ENCODE data around the gene ST3GAL4. TPM values are rescaled to one million over a fixed set of nuclear protein-coding genes. Genes with fewer than 3 reads are reported as not detected.
"Not testable (repeated sequence)": the region's sequence is repeated elsewhere in the genome, so short reads cannot be mapped to it uniquely, and the experiment has no call there.

ST3GAL4 gene
- total RNA-seq, 1 donor from 2014 or later, result 14.1 TPM

DNA sequence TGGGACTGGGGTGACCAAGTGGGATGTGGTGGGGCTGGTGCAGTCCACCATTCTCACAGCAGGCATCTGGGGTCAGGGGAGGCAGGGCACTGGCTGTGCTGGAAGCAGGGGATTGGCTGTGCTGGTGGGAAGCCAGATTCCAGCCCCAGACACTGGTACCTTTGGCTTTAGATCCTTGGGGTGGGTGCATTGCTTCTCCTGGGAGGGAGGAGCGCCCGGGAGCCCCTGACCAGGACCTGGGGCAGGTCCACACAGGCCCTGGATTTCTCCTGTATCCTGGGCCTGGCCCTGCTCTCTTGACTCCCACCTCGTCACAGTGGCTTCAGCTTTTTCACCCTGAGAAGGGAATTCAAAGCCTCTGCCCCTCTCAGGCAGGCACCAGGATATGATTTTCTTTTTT, 38.5 kb downstream of the ST3GAL4 start:
- DNase-seq (ENCODE audit: low spot score), result no peak
- no peaks in the 10 kb centered on the region for H3K9me3 Mint-ChIP-seq
- no peaks in the 10 kb centered on the region for H3K4me1 Mint-ChIP-seq (ENCODE audit: low read depth)
- peaks cover 2% of the 10 kb centered on the region for H3K27me3 Mint-ChIP-seq (ENCODE audit: insufficient read depth)
- H3K27ac Mint-ChIP-seq, result no peak overlapping the region
- H3K4me3 Mint-ChIP-seq, result no peak overlapping the region
- H3K36me3 Mint-ChIP-seq (ENCODE audit: low read depth), result no peaks in the 10 kb centered on the region
- intact Hi-C loops (cut with micrococcal nuclease), result no loop called here

DNA sequence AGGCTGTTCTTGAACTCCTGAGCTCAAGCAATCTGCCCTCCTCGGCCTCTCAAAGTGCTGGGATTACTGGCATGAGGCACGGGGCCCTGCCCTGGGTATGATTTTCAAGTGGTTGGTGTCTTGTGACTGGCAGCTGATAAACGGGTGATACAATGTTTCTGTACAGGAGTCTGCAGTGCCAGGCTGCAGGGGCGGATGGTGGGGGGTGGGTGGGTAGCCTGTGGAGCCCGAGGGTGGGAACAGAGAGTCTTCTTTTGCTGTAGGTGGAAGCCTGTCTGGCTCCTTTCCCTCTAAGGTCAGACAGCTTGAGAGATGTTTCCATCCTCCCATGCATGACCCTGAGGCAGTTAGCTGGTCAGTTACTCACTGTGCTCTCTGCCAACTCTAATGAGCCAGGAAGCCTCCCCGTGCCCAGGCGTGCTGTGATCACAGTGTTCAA, 39.2 kb downstream of the ST3GAL4 start:
- DNase-seq (ENCODE audit: low spot score); H3K4me3 Mint-ChIP-seq; H3K4me1 Mint-ChIP-seq (ENCODE audit: low read depth); H3K36me3 Mint-ChIP-seq (ENCODE audit: low read depth); H3K27ac Mint-ChIP-seq; H3K9me3 Mint-ChIP-seq; H3K27me3 Mint-ChIP-seq (ENCODE audit: insufficient read depth); intact Hi-C loops (cut with micrococcal nuclease): not testable (repeated sequence)

DNA sequence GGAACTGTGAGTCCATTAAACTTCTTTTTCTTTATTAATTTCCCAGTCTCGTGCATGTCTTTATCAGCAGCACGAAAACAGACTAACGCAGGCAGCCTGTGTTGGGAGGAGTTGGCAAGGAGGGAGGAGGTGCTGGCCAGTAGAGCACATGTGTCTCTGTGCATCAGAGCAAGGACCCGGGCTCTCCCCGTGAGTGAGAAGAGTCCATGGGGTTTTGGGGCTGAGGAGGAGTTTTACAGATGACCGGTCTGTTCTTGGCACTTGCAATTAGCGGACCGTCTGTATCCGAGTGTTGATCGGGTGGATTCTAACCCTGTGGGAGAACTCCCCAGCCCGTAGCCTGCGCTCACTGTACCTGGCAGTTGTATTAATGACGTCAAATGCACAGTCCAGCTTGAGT, 40.3 kb downstream of the ST3GAL4 start:
- H3K4me3 Mint-ChIP-seq; intact Hi-C loops (cut with micrococcal nuclease); H3K27ac Mint-ChIP-seq; H3K4me1 Mint-ChIP-seq (ENCODE audit: low read depth); H3K27me3 Mint-ChIP-seq (ENCODE audit: insufficient read depth); H3K9me3 Mint-ChIP-seq; DNase-seq (ENCODE audit: low spot score); H3K36me3 Mint-ChIP-seq (ENCODE audit: low read depth): not testable (repeated sequence)

DNA sequence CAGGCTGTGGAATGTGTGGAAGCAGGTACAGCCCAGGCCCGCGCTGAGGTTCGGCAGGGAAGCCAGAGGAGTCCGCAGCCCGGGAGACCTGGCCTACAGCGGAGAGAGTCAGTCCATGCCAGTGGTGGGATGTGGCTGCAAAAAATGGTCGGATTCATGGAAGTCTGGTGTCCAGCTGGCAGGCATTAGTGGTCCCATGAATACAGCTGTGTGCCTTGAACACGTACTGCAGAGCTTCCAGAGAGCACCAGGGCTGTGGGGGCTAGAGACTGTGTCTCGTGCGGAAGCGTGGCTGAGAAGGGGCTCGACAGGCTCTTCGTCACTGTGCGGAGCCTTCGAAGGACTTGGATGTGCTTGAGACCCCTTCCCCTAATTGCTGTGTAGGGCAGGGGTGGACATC, 40.8 kb downstream of the ST3GAL4 start:
- H3K9me3 Mint-ChIP-seq; H3K36me3 Mint-ChIP-seq (ENCODE audit: low read depth); H3K27me3 Mint-ChIP-seq (ENCODE audit: insufficient read depth); intact Hi-C loops (cut with micrococcal nuclease); DNase-seq (ENCODE audit: low spot score); H3K27ac Mint-ChIP-seq; H3K4me3 Mint-ChIP-seq; H3K4me1 Mint-ChIP-seq (ENCODE audit: low read depth): not testable (repeated sequence)

DNA sequence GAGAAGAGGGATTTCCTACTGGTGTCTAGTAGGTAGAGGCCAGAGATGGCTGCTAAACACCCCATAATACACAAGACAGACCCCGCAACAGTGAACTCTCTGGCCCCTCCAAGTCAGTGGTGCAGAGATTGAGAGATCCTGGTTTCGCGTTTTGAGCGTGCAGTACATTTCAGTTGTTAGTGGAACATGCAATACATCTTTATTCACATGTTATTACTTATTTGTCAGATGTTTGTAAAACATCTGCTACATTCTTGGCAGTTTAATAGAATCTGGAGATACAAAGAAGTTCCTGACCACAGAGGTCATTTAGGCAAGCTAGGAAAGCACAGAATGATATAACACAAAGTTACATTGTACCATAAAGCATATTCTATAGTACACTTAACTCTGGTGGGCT, 41.5 kb downstream of the ST3GAL4 start:
- no peak for DNase-seq (ENCODE audit: low spot score)
- no peaks in the 10 kb centered on the region for H3K9me3 Mint-ChIP-seq
- no peaks in the 10 kb centered on the region for H3K36me3 Mint-ChIP-seq (ENCODE audit: low read depth)
- intact Hi-C loops (cut with micrococcal nuclease), result no loop called here
- H3K27me3 Mint-ChIP-seq (ENCODE audit: insufficient read depth), result peaks cover 2% of the 10 kb centered on the region
- H3K27ac Mint-ChIP-seq, result no peak overlapping the region
- no peak overlapping the region for H3K4me3 Mint-ChIP-seq
- H3K4me1 Mint-ChIP-seq (ENCODE audit: low read depth), result no peaks in the 10 kb centered on the region

DNA sequence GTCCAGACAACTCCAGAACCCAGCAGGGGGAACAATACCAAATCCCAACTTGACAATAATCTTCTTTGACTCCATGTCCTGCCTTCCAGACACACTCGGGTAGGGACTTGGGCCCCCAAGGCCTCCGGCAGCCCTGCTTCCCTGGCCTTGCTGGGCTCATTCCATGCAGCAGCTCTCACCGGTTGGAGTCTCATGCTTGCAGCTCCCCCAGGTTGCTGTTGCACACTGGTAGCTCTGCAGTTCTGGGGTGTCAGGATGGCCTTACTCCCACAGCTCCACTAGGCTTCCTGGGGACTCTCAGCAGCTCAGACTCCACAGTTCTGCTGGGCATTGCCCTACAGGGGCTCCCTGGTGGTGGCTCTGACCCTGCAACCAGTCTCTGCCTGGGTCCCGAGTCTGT, 42.8 kb downstream of the ST3GAL4 start:
- DNase-seq (ENCODE audit: low spot score), result no peak
- no peaks in the 10 kb centered on the region for H3K36me3 Mint-ChIP-seq (ENCODE audit: low read depth)
- H3K4me1 Mint-ChIP-seq (ENCODE audit: low read depth), result no peaks in the 10 kb centered on the region
- no peak overlapping the region for H3K4me3 Mint-ChIP-seq
- no peaks in the 10 kb centered on the region for H3K9me3 Mint-ChIP-seq
- intact Hi-C loops (cut with micrococcal nuclease), result no loop called here
- H3K27ac Mint-ChIP-seq, result no peak overlapping the region
- peaks cover 2% of the 10 kb centered on the region for H3K27me3 Mint-ChIP-seq (ENCODE audit: insufficient read depth)

DNA sequence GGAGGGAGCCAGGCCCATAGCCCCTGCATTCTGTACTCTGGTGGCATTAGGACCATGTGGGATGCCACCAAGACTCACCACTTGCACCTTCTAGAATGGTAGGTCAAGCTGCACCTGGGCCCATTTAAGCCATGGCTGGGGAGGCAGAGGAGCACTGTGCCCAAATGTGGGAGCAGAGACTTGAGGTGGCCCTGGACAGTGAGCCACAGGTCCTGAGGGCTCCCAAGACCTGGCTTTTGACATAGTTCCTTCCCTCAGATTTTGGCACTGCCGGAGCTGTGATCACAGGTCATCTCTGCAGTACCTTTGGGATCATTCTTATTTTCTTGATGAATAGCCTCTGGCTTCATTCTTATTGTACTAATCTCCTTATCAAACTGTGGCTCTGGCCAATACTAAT, 43.2 kb downstream of the ST3GAL4 start:
- Mint-ChIP-seq H3K4me1 (ENCODE audit: low read depth) (no peaks in the 10 kb centered on the region), H3K36me3 (ENCODE audit: low read depth) (no peaks in the 10 kb centered on the region), H3K27me3 (ENCODE audit: insufficient read depth) (peaks cover 2% of the 10 kb centered on the region), H3K9me3 (no peaks in the 10 kb centered on the region), H3K27ac (no peak overlapping the region), H3K4me3 (no peak overlapping the region)
- DNase-seq (ENCODE audit: low spot score), result no peak
- intact Hi-C loops (cut with micrococcal nuclease), result no loop called here

DNA sequence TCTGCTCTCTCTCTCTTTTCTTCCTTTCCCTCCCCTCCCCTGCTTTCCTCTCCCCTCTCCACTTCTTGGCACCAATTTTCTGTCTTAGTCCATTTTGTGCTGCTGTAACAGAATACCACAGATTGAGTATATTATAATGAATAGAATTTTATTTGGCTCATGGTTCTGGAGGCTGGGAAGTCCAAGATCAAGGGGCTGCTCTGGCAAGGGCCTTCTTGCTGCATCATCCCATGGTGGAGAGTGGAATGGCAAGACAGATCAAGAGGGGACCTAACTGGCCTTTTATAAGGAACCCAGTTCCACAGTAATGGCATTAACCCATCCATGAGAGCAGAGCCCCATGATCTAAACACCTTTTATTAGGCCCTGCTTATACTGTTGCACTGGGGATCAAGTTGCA, 44.5 kb downstream of the ST3GAL4 start:
- DNase-seq (ENCODE audit: low spot score), result no peak
- Mint-ChIP-seq H3K27ac (no peak overlapping the region), H3K27me3 (ENCODE audit: insufficient read depth) (peaks cover 2% of the 10 kb centered on the region), H3K36me3 (ENCODE audit: low read depth) (no peaks in the 10 kb centered on the region), H3K4me3 (no peak overlapping the region), H3K9me3 (no peaks in the 10 kb centered on the region), H3K4me1 (ENCODE audit: low read depth) (no peaks in the 10 kb centered on the region)
- intact Hi-C loops (cut with micrococcal nuclease), result no loop called here

DNA sequence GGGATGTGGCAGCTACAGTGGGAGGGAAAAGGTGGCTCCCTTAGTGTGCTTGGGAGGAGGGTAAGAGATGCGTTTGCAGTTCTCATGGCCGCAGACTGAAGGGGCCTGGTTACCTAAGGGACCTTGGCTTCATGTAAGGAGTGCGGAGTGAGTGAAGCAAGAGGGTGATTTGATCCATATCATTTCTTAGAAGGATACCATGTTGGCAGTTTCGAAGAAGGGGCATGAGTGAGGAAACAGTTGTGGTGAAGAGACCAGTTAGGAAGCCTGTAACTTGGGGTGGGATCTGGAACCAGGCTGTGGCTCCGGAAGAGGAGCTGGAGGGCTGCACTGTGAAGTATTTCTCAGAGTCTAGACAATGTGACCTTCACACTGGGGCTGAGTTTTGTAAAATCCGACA, 45.0 kb downstream of the ST3GAL4 start:
- H3K27me3 Mint-ChIP-seq (ENCODE audit: insufficient read depth), result peaks cover 2% of the 10 kb centered on the region
- H3K4me1 Mint-ChIP-seq (ENCODE audit: low read depth), result no peaks in the 10 kb centered on the region
- no peak for DNase-seq (ENCODE audit: low spot score)
- H3K27ac Mint-ChIP-seq, result no peak overlapping the region
- H3K4me3 Mint-ChIP-seq, result no peak overlapping the region
- H3K36me3 Mint-ChIP-seq (ENCODE audit: low read depth), result no peaks in the 10 kb centered on the region
- H3K9me3 Mint-ChIP-seq, result no peaks in the 10 kb centered on the region
- intact Hi-C loops (cut with micrococcal nuclease), result no loop called here

DNA sequence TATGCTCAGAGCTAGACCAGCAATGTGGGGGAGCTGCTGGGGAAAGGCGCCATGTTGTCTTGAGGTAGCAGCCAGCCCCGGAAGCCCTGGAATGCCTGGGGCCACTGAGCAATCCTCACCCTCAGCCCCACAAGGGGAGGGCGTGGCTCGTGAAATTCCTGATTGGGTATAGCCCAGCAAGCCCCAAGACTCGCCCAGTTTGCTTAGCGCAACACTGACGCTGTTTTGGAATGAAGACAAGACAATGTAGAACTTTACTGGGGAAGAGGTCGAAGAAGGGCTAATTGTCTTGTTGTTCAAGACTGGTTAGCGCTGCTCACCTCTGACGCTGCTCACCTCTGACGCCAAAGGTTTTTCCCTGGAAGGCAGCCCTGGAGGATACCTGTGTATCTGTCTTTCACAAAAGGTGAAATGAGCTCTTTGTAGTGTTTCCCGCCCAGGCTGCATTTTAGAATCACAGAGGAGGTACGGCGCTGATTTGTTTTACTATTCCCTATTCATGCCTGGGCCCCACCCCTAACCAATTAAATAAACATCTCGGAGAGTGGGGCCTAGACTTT, 47.6 kb downstream of the ST3GAL4 start:
- intact Hi-C loops (cut with micrococcal nuclease), result no loop called here
- DNase-seq (ENCODE audit: low spot score), result no peak
- H3K4me3 Mint-ChIP-seq, result no peak overlapping the region
- H3K4me1 Mint-ChIP-seq (ENCODE audit: low read depth), result no peaks in the 10 kb centered on the region
- no peaks in the 10 kb centered on the region for H3K36me3 Mint-ChIP-seq (ENCODE audit: low read depth)
- no peaks in the 10 kb centered on the region for H3K9me3 Mint-ChIP-seq
- no peak overlapping the region for H3K27ac Mint-ChIP-seq
- no peaks in the 10 kb centered on the region for H3K27me3 Mint-ChIP-seq (ENCODE audit: insufficient read depth)

DNA sequence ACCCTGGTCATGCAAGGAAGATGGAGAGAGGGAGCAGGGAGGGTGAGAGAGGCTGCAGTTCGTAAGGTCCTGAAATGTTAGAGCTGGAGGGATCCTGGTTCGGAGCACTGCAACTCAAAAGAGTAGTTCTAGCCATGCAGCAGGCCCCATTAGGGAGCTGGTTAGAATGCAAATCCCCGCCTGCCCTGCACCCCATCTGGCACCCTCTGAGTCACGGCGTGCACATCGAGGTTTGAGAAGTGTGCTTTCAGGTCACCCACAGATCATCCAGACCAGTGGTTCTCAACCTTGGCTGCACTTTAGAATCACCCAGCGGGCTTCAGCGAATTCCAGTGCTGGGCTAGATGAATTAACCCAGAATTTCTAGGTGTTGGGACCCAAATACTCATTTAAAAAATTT, 48.2 kb downstream of the ST3GAL4 start:
- Mint-ChIP-seq H3K4me3 (no peak overlapping the region), H3K4me1 (ENCODE audit: low read depth) (no peaks in the 10 kb centered on the region), H3K27ac (no peak overlapping the region), H3K9me3 (no peaks in the 10 kb centered on the region), H3K27me3 (ENCODE audit: insufficient read depth) (no peaks in the 10 kb centered on the region), H3K36me3 (ENCODE audit: low read depth) (no peaks in the 10 kb centered on the region)
- intact Hi-C loops (cut with micrococcal nuclease), result no loop called here
- DNase-seq (ENCODE audit: low spot score), result no peak

DNA sequence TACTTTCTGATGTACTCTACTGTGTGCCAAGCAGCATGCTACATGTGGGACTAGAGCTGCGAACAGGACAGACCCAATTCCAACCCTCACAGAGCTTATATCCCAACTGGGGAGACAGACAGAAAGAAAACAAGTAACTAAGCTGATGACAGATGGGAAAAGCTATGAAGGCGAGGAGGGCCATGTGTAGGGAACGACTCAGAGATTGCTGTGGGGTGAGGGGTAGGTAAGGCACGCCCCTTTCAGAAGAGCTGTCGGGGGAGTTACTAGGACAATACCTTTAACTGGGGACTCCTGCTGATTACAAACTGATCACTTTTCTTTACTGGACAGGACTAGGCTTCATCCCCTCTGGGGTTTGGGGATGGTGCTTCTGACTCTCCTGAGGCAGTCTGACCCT, 48.9 kb downstream of the ST3GAL4 start:
- Mint-ChIP-seq H3K4me3 (no peak overlapping the region), H3K36me3 (ENCODE audit: low read depth) (peaks cover 2% of the 10 kb centered on the region), H3K9me3 (no peaks in the 10 kb centered on the region), H3K27me3 (ENCODE audit: insufficient read depth) (no peaks in the 10 kb centered on the region), H3K27ac (no peak overlapping the region), H3K4me1 (ENCODE audit: low read depth) (no peaks in the 10 kb centered on the region)
- no peak for DNase-seq (ENCODE audit: low spot score)
- intact Hi-C loops (cut with micrococcal nuclease), result no loop called here

DNA sequence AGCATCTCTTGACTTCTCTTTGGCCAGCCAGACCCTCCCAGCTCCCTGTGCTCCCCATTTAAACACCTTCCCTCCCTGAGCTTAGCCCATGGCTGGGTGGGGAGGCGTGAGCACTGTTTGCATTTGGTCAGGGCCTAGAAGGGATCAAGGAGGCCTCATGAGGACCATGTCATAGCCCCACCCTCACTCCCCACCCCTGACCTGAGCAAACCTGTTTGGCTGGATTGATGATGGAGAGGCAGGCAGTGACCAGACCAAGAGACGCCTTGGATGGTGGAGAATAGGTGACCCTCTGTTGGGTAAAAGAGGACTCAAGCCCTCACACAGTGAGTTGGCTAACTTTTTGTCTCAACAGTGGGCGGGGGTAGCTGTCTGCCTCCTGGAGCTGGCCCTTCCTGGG, 49.9 kb downstream of the ST3GAL4 start:
- Mint-ChIP-seq H3K27ac (no peak overlapping the region), H3K9me3 (no peaks in the 10 kb centered on the region), H3K36me3 (ENCODE audit: low read depth) (peaks cover 2% of the 10 kb centered on the region), H3K4me1 (ENCODE audit: low read depth) (no peaks in the 10 kb centered on the region), H3K4me3 (no peak overlapping the region), H3K27me3 (ENCODE audit: insufficient read depth) (no peaks in the 10 kb centered on the region)
- no peak for DNase-seq (ENCODE audit: low spot score)
- intact Hi-C loops (cut with micrococcal nuclease), result no loop called here

DNA sequence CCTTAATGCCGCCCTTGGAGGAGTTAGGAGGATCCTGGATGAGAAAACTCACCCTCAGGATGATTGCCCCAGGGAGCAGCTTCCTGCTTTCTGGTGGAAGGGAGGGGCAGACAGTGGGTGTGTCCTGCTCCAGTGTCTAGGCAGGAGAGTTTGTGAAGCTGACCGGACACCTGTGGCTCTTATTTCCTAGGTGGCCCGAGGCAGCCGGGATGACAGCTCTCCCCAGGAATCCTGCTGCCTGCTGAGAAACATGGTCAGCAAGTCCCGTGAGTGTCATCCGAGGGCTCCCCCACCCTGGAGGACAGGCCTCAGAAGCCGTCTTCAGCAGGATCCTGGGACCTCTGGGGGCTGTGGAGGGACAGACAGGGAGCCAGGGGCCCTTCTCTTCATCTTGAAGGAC, 50.4 kb downstream of the ST3GAL4 start:
- H3K4me1 Mint-ChIP-seq (ENCODE audit: low read depth), result no peaks in the 10 kb centered on the region
- peaks cover 2% of the 10 kb centered on the region for H3K36me3 Mint-ChIP-seq (ENCODE audit: low read depth)
- no peak for DNase-seq (ENCODE audit: low spot score)
- intact Hi-C loops (cut with micrococcal nuclease), result no loop called here
- no peak overlapping the region for H3K4me3 Mint-ChIP-seq
- no peaks in the 10 kb centered on the region for H3K27me3 Mint-ChIP-seq (ENCODE audit: insufficient read depth)
- H3K27ac Mint-ChIP-seq, result no peak overlapping the region
- H3K9me3 Mint-ChIP-seq, result no peaks in the 10 kb centered on the region
